C4-2B (cell line): ENCODE measurements around the gene ENO2.
"Not testable (repeated sequence)": the region's sequence is repeated elsewhere in the genome, so short reads cannot be mapped to it uniquely, and the experiment has no call there.

Source experiments
- H3K27ac ChIP-seq: fragments of 450-650 bp; 2 replicates; pipeline ENCODE4 v1.5.1; 2017
- ZFX ChIP-seq: fragments of 450-650 bp; IDR thresholded peaks from 2 replicates; pipeline ENCODE4 v1.6.1; 2017
- TF ChIP-seq, protein P1 (sequence below): fragments of 450-650 bp; conservative IDR thresholded peaks from 2 replicates; pipeline ENCODE4 v1.5.1; 2017; ENCODE audit warnings: mild to moderate bottlenecking

ENO2 gene

DNA sequence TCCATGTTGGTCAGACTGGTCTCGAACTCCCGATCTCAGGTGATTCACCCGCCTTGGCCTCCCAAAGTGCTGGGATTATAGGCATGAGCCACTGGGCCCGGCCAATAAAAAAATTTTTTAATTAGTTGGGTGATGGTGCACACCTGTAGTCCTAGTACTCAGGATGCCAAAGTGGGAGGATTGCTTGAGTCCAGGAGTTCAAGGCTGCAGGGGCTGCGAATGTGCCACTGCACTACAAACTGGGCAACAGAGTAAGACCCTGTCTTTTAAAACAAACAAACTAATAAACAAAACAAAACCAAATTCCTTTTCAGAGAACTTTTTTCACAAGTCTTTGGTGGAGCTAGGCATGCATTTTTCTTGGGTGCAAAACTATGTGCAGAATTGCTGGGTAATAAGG lies 31.1 kb upstream of the ENO2 start:
- no peak overlapping the region for H3K27ac ChIP-seq
- TF ChIP-seq, protein P1, sequence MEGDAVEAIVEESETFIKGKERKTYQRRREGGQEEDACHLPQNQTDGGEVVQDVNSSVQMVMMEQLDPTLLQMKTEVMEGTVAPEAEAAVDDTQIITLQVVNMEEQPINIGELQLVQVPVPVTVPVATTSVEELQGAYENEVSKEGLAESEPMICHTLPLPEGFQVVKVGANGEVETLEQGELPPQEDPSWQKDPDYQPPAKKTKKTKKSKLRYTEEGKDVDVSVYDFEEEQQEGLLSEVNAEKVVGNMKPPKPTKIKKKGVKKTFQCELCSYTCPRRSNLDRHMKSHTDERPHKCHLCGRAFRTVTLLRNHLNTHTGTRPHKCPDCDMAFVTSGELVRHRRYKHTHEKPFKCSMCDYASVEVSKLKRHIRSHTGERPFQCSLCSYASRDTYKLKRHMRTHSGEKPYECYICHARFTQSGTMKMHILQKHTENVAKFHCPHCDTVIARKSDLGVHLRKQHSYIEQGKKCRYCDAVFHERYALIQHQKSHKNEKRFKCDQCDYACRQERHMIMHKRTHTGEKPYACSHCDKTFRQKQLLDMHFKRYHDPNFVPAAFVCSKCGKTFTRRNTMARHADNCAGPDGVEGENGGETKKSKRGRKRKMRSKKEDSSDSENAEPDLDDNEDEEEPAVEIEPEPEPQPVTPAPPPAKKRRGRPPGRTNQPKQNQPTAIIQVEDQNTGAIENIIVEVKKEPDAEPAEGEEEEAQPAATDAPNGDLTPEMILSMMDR = no peak
- no peak for TF ChIP-seq ZFX

DNA sequence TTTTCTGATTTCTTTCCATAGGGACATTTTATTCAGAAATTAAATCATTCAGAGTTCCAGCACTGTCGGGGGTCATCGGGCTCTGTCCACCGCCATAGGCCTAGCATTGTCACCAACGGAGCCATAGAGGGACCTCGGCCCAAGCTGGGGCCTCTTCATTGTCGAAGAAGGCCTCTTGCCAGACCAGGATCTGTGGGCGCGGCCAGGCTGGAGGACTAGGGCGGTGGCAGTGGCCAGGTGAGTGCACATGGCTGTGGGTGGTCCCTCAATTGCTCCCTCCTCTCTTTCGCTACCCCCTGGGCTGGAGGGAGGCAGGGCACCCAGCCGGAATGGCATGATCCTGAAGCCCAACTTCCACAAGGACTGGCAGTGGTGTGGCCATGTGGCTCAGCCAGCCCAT lies 30.7 kb upstream of the ENO2 start:
- no peak overlapping the region for H3K27ac ChIP-seq
- TF ChIP-seq ZFX = no peak
- TF ChIP-seq, protein P1 = no peak

DNA sequence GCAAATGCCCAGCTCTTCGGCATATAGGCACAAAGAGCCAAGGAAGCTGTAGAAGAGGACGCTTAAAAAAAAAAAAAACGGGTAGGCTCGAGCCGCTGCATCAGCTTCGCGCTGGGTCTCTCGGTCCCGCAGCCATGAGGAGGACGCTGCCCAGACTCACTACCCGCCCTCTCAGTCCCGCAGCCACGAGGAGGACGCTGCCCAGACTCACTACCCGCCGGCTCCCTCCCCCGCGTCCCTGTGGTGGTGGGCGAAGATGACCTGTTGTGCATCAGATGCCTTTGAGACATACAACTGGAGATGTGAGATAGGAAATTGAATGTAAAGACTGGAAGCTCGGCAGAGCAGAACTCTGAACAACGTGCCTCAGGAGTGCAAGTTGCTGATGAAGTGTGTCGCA lies 29.8 kb upstream of the ENO2 start:
- TF ChIP-seq ZFX = no peak

DNA sequence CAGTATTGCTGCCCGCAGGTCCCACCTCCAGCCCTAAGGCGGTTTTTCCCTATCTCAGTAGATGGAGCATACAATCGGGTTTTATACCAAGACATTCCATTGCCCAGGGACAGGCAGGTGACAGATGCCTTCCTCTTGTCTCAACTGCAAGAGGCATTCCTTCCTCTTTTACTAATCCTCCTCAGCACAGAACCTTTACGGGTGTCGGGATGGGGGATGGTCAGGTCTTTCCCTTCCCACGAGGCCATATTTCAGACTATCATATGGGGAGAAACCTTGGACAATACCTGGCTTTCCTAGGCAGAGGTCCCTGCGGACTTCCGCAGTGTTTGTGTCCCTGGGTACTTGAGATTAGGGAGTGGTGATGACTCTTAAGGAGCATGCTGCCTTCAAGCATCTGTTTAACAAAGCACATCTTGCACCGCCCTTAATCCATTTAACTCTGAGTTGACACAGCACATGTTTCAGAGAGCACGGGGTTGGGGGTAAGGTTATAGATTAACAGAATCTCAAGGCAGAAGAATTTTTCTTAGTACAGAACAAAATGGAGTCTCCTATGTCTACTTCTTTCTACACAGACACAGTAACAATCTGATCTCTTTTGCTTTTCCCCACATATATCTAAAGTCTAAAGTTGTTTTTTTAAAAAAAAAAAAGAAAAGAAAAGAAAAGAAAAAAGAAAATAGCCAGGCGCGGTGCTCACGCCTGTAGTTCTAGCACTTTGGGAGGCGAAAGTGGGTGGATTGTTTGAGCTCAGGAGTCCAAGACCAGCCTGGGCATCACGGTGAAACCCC lies 28.0 kb upstream of the ENO2 start:
- not testable (repeated sequence) for H3K27ac ChIP-seq

More for the DNA sequence above, 29.8 kb upstream of the ENO2 start:
- no peak overlapping the region for H3K27ac ChIP-seq

DNA sequence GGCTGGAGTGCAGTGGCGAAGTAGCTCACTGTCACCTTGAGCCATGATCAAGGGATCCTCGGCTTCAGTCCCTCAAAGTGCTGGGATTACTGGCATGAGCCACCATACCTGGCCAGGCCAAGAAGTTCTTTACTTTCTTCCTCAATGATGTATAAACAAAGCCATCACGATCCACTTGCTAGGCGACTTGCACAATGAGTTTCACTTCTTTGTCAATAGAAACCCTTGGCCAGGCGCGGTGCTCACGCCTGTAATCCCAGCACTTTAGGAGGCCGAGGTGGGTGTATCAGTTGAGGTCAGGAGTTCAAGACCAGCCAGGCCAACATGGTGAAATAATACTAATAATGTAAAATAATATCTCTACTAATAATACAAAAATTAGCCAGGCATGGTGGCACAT lies 26.9 kb upstream of the ENO2 start:
- H3K27ac ChIP-seq = no peak overlapping the region

DNA sequence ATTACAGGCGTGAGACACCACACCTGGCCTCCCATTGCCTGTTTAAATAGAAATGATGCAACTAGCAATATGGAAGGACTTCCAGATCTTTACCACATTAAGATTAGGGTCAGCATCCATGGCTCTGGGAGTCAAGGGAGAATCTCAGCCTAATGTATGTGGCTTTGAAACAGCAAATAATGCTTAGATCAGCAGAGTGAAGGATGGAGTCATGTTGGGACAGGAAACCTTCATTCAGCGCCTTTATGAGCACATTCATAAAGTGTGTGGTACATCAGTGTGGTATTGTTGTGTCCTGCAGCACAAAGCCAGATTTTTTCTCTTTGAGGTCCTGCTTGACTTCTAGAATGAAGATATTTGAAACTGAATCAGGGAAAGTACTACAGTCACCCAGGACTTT lies 26.0 kb upstream of the ENO2 start:
- peak overlapping the region; percentile 9; the same call in 1 of the 2 replicates for H3K27ac ChIP-seq
- no peak for TF ChIP-seq ZFX
- TF ChIP-seq, protein P1 = no peak

More for the DNA sequence above, 26.9 kb upstream of the ENO2 start:
- no peak for TF ChIP-seq ZFX
- TF ChIP-seq, protein P1 = no peak

DNA sequence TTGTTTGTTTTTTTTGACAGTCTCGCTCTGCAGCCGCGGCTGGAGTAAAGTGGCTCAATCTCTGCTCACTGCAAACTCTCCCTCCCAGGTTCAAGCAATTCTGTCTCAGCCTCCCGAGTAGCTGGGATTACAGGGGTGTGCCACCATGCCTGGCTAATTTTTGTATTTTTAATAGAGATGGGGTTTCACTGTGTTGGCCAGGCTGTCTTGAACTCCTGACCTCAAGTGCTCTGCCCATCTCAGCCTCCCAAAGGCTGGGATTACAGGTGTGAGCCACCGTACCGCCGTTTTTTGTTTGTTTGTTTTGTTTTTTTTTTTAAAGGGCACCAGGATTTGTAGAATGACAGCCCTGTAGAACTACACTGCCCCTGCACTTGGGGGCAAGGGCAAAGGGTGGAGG lies 25.6 kb upstream of the ENO2 start:
- H3K27ac ChIP-seq = peak overlapping the region; percentile 9; the same call in 1 of the 2 replicates

DNA sequence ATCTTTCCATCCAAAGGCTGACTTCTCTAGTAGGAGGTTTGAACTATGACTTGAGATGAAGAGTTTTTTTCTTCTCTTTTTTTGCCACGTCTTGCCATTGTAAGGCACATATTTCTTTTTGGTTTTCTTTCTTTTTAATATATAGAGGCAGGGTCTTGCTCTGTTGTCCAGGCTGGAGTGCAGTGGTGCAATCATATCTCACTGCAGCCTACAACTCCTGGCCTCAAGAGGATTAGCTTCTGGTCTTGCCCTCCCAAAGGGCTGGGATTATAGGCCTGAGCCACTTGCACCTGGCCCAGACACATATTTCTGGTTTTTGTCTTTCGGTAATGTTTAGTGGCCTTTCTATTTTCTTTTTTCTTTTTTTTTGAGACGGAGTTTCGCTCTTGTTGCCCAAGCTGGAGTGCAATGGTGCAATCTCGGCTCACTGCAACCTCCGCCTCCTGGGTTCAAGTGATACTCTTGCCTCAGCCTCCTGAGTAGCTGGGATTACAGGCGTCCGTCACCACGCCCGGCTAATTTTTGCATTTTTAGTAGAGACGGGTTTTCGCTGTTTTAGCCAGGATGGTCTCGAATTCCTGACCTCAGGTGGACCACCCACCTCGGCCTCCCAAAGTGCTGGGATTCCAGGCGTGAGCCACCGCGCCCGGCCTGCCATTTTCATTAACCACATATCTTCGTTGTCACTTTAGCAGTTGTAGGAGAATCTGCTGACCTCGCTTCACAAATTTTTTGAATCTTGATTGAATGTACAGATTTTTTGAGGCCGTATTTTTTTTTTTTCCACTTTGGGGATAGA lies 24.4 kb upstream of the ENO2 start:
- H3K27ac ChIP-seq = peak overlapping the region; percentile 80

DNA sequence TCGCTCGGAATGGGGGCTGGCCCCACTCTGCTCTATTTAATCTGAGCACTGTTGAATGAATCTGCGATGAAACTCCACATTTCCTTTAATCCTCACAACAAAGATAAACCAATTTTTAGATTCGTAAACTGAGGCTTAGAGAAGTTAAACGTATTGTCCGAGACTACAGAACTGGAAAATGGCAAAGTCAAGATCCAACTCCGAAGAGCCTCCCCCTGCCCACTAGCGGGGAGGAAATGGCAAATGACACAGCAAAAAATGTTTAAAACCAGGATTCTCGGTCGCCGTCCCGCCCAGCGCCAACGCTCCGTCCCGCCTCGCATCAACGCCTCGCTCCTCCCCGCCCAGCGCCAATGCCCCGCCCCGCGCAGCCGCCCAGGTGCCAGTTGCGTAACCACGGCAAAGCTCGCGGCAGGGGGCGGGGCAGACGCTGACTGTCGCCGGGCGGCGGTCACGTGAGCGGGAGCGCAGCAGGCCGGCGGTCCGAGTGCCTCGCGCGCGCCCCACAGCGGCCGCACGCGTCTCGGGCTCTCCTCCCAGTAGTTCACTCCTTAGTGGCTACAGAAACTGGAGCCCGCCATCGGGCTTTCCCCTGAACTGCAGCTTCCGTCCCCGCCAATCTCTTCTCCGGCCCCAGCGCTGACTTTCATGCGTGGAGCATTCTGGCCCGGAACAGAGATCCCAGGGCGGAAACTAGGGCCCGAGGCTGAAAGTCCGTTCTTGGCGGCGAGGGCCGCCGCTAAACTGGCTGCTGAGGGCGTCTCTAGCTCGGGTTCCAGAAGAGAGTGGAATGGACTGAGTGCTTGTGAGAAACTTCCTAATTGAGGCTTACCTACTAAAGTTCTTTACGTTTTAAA lies 23.4 kb upstream of the ENO2 start:
- H3K27ac ChIP-seq = peak overlapping the region; percentile 80
- no peak for TF ChIP-seq ZFX
- TF ChIP-seq, protein P1 = peak; percentile 99
